ENCODE results near the gene NTSR2. TPM values are rescaled to one million over a fixed set of nuclear protein-coding genes. Genes with fewer than 3 reads are reported as not detected.

Gene NTSR2
- total RNA-seq, 1 donor from 2014 or later = not detected

GRCh38 chr2:11642972-11643371 lies 27.0 kb downstream of the NTSR2 start:
- Histone ChIP-seq H3K36me3 (ENCODE audit: control insufficient read depth, insufficient read depth, low read length) (no peaks in the 10 kb centered on the region), H3K4me3 (ENCODE audit: low read depth, low read length) (no peak overlapping the region), H3K27me3 (ENCODE audit: control insufficient read depth, insufficient read depth, low read length) (peaks cover 4% of the 10 kb centered on the region)
- DNase-seq (ENCODE audit: low read depth) = no peak
- FAIRE-seq = peak; percentile 32
- no peak for TF ChIP-seq CTCF (IDR thresholded peaks at IDR 0.05; ENCODE audit: insufficient read depth, low read length, severe bottlenecking)

GRCh38 chr2:11640132-11640531 lies 29.9 kb downstream of the NTSR2 start:
- FAIRE-seq (no peak), DNase-seq (ENCODE audit: low read depth) (no peak)
- Histone ChIP-seq H3K36me3 (ENCODE audit: control insufficient read depth, insufficient read depth, low read length) (no peaks in the 10 kb centered on the region), H3K4me3 (ENCODE audit: low read depth, low read length) (no peak overlapping the region), H3K27me3 (ENCODE audit: control insufficient read depth, insufficient read depth, low read length) (peaks cover 4% of the 10 kb centered on the region)
- TF ChIP-seq CTCF (IDR thresholded peaks at IDR 0.05; ENCODE audit: insufficient read depth, low read length, severe bottlenecking) = no peak

- DNase-seq (ENCODE audit: low read depth) (no peak), FAIRE-seq (no peak)
- Histone ChIP-seq H3K36me3 (ENCODE audit: control insufficient read depth, insufficient read depth, low read length) (no peaks in the 10 kb centered on the region), H3K27me3 (ENCODE audit: control insufficient read depth, insufficient read depth, low read length) (peaks cover 4% of the 10 kb centered on the region), H3K4me3 (ENCODE audit: low read depth, low read length) (no peak overlapping the region)
- TF ChIP-seq CTCF (IDR thresholded peaks at IDR 0.05; ENCODE audit: insufficient read depth, low read length, severe bottlenecking) = no peak
These were observed 30.5 kb downstream of the NTSR2 start for GRCh38 chr2:11639503-11639902.

GRCh38 chr2:11637546-11637945 lies 32.4 kb downstream of the NTSR2 start:
- H3K27me3 ChIP-seq (ENCODE audit: control insufficient read depth, insufficient read depth, low read length) = peaks cover 2% of the 10 kb centered on the region
- FAIRE-seq = no peak

GRCh38 chr2:11636593-11637295 lies 33.3 kb downstream of the NTSR2 start:
- no peak overlapping the region for H3K4me3 ChIP-seq (ENCODE audit: low read depth, low read length)
- FAIRE-seq = no peak
- no peak for TF ChIP-seq CTCF (IDR thresholded peaks at IDR 0.05; ENCODE audit: insufficient read depth, low read length, severe bottlenecking)
- no peaks in the 10 kb centered on the region for H3K36me3 ChIP-seq (ENCODE audit: control insufficient read depth, insufficient read depth, low read length)
- H3K27me3 ChIP-seq (ENCODE audit: control insufficient read depth, insufficient read depth, low read length) = peaks cover under 1% of the 10 kb centered on the region
- no peak for DNase-seq (ENCODE audit: low read depth)

More at GRCh38 chr2:11637546-11637945, 32.4 kb downstream of the NTSR2 start:
- Histone ChIP-seq H3K4me3 (ENCODE audit: low read depth, low read length) (no peak overlapping the region), H3K36me3 (ENCODE audit: control insufficient read depth, insufficient read depth, low read length) (no peaks in the 10 kb centered on the region)
- no peak for TF ChIP-seq CTCF (IDR thresholded peaks at IDR 0.05; ENCODE audit: insufficient read depth, low read length, severe bottlenecking)
- DNase-seq (ENCODE audit: low read depth) = no peak

- FAIRE-seq = no peak
- TF ChIP-seq CTCF (IDR thresholded peaks at IDR 0.05; ENCODE audit: insufficient read depth, low read length, severe bottlenecking) = no peak
- H3K27me3 ChIP-seq (ENCODE audit: control insufficient read depth, insufficient read depth, low read length) = peaks cover 2% of the 10 kb centered on the region
These were observed 34.9 kb downstream of the NTSR2 start for GRCh38 chr2:11635141-11635540.

More at GRCh38 chr2:11635141-11635540, 34.9 kb downstream of the NTSR2 start:
- DNase-seq (ENCODE audit: low read depth) = no peak
- Histone ChIP-seq H3K4me3 (ENCODE audit: low read depth, low read length) (no peak overlapping the region), H3K36me3 (ENCODE audit: control insufficient read depth, insufficient read depth, low read length) (no peaks in the 10 kb centered on the region)
